Measurements from ENCODE around the gene TRMO.
A peak's percentile ranks its signal among the peaks of the same experiment; 100 is the strongest.
"Not testable (repeated sequence)": the region's sequence is repeated elsewhere in the genome, so short reads cannot be mapped to it uniquely, and the experiment has no call there.

TRMO gene, protein sequence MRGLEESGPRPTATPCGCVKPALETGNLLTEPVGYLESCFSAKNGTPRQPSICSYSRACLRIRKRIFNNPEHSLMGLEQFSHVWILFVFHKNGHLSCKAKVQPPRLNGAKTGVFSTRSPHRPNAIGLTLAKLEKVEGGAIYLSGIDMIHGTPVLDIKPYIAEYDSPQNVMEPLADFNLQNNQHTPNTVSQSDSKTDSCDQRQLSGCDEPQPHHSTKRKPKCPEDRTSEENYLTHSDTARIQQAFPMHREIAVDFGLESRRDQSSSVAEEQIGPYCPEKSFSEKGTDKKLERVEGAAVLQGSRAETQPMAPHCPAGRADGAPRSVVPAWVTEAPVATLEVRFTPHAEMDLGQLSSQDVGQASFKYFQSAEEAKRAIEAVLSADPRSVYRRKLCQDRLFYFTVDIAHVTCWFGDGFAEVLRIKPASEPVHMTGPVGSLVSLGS

DNA sequence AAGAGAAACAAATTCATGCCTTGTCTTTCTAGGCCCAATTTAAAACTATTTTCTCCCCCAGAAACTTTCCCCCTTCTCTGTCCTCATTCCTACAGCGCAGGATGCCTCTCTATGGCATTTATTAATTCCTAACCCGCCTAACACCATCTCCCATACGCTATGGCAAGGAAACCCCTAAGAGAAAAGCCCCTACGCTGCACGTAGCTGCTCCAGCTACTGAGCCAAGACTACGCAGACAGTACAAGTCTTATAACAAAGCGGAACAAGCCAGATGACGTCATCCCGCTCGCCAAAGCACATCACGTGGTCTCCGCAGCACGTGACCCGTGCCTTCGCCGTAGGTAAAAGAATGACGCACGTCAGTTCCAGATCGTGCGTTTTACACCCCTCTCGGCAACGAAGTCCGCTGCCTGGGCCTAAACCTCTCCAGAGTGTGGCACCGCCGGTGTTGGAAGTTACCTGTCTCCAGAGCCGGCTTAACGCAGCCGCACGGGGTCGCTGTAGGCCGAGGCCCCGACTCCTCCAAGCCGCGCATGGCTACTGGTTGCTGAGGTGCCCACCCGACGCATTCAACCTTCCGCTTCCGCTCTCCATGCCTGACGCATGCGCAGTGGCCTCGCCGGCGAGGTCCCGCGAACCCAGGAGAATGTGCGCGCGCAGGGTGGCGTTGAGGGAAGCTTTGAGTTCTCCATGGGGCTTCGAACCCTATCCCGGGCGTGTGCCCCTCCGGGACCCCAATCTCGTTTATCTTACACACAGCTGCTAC lies at the start of gene TRMO:
TRMO (minus strand) TSS at position 542 of the 766 bp plus-strand sequence; CDS start at position 535, 7 bp downstream.
- in situ Hi-C loops (cut with HindIII; ENCODE audit: low pct_ligation_motif_present, low pct_unique_long_range_greater_than_20kb, low sequenced_read_pairs), result no loop called here
- peak; percentile 94 for DNase-seq

DNA sequence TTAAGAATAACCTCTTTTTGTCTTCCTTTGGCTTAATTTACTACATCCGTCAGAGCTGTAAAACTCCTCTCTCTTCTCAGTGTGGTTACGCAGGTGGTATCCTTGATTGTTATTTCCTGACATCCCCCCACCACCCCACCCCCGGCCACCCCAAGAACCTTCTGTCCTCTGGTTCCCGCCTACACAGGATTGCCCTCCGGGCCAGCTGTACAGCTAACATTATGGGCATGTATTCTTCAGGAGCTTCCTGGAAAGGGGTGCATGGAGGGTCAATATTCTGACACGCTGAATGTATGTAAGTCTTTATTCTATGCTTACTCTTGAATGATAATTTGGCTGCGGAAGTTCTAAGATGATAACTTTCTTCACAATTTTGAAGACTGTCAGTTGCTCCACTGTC lies 47.9 kb upstream of the TRMO start:
- no peak for DNase-seq

DNA sequence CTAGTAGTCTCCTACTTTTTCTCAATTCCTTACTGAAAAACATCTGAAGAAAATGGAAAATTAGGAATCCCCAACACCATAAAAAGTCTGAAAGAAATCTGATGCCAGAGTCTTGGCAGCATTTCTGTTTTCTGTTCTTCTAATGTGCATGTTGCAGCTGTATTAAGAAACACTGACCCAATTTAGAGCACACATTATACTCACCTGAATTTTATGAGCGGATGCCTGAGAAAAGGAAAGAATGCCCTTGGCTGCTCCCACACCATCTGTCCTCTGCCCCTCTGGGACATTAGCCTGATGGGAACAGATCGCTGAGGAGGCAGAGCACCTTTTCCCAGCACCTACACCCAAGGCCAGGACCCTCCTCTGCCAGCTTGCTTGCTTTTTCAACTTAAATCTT lies 46.7 kb upstream of the TRMO start:
- in situ Hi-C loops (cut with HindIII; ENCODE audit: low pct_ligation_motif_present, low pct_unique_long_range_greater_than_20kb, low sequenced_read_pairs), result no loop called here
- DNase-seq, result no peak

More for the DNA sequence above, 47.9 kb upstream of the TRMO start:
- in situ Hi-C loops (cut with HindIII; ENCODE audit: low pct_ligation_motif_present, low pct_unique_long_range_greater_than_20kb, low sequenced_read_pairs), result no loop called here

DNA sequence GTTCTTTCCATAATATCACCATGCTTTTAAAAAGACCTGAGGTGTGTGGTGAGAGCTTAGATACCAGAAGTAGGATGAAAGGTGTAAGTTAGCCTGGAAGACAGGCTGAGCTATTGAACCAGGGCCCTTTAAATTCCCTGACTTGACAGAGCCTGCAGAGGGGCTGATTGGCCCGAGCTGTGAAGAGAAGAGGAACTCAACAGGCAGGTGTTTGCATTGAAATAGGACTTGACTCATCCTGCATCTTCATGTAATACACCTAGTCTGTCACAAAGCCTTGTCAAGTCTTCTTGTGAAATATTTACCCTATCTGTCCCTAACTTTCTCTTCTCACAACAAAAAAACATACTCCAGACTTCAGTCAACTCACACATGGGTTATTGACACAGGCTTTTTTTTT lies 44.2 kb upstream of the TRMO start:
- no peak for DNase-seq
- in situ Hi-C loops (cut with HindIII; ENCODE audit: low pct_ligation_motif_present, low pct_unique_long_range_greater_than_20kb, low sequenced_read_pairs), result no loop called here

DNA sequence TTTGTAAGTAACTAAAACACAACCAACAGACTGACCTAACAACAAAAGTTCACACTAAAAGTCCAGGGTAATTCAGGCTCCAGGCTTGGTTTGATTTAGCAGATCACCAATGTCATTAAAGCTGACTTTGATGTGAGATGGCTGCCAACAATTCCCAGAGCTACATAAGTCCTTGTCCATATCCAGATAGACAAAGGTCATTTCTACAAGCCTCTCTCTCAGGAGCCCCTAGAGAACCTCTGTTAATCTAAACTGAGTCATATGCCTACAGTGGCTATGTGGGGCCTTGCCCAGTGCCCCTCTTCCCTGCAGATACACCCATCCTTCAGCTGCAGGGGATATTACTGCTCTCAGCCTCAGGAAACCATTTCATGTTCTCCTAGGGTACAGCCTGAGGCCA lies 42.6 kb upstream of the TRMO start:
- in situ Hi-C loops (cut with HindIII; ENCODE audit: low pct_ligation_motif_present, low pct_unique_long_range_greater_than_20kb, low sequenced_read_pairs), result no loop called here
- no peak for DNase-seq

DNA sequence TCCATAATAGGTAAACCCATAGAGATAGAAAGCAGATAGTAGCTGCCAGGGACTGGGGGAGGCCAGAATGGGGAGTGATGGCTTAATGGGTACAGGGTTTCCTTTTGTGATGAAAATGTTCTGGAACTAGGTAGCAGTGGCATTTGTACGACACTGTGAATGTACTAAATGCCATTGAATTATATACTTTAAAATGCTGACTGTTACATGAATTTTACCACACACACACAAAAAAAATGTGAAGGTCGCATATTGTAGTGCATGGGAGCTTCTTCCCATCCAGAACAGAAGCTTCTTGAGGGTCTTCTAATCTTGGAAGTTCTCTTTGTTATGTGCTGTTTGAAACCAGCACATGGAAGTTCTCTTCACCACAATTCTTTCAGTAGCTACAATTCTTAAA lies 40.9 kb upstream of the TRMO start:
- DNase-seq, result no peak
- in situ Hi-C loops (cut with HindIII; ENCODE audit: low pct_ligation_motif_present, low pct_unique_long_range_greater_than_20kb, low sequenced_read_pairs), result no loop called here

DNA sequence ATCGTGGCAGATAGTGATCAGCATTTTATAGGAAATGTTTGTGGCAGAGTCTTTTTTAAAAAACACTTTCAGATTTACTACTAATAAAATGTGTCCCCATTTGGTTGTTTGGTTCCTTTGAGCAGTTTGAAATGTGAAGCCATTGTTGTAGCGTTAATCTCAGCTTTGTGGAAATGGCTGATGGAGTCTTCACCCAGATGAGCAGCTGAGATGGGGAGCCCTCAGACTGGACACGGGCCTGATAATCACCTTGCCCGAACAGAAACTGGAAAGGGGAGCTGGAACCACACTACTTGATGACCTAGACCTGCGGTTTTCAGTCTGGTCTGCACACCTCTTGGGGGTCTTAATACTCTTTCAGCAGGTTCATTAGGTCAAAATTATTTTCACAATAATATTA lies 40.3 kb upstream of the TRMO start:
- in situ Hi-C loops (cut with HindIII; ENCODE audit: low pct_ligation_motif_present, low pct_unique_long_range_greater_than_20kb, low sequenced_read_pairs), result no loop called here

DNA sequence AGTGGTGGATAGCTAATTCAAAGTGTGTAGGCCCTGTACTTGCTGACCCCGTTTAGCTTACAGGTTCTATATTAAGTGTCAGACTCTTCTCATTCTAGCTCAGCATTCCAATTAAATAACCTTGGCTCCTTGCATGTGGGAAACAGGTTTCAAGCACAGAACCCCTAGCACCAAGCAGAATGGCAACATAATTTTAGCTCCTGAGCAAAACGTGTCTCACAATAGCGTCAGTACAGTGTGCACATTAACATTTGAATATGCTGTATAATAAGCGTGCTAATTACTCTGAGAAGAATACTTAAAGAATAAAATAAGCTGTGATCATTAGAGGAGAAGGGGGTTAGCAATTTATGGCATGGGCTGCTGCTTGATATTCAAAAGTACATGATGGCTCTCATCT lies 39.8 kb upstream of the TRMO start:
- no peak for DNase-seq
- in situ Hi-C loops (cut with HindIII; ENCODE audit: low pct_ligation_motif_present, low pct_unique_long_range_greater_than_20kb, low sequenced_read_pairs), result no loop called here

More for the DNA sequence above, 40.3 kb upstream of the TRMO start:
- DNase-seq, result no peak

DNA sequence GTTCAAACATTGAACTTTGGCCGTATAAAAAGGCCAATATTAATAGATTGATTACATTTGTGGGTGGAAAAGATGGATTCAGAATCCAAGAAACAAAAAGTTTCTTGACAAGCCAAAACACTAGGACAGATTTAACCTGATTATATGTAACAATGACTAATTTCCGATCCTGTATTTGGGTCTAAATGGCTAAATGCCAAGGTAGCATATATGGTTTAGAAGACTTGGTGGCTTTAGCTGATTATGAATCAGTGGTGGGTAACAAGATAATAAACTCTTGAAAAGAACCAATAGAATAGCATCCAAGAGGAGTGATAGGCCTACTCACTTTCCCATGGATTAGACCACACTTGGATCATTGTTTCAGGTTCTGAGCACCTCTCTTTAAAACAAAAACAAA lies 39.1 kb upstream of the TRMO start:
- in situ Hi-C loops (cut with HindIII; ENCODE audit: low pct_ligation_motif_present, low pct_unique_long_range_greater_than_20kb, low sequenced_read_pairs), result no loop called here
- DNase-seq, result no peak

DNA sequence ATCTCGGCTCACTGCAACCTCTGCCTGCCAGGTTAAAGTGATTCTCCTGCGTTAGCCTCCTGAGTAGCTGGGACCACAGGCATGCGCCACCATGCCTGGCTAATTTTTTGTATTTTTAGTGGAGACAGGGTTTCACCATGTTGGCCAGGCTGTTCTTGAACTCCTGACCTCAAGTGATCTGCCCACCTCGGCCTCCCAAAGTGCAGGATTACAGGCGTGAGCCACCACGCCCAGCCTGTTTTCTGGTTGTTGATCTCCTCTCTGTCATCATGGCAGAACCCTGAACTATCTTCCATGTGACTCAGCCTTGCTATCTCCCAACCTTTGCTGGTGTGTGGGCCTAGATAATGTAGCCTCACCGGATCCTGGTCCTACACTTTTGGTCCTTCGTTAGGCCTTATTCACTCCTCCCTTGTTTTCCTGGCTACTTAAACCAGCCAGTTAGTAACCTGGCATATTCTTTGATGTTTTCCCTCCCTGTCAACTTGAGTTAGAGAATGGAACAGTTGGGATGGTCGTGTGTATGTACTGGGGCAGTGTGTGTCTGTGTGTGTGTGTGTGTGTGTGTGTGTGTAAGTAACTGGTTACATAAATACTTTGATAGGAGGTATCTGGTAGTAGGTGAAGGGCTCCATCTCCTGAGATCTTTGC lies 38.5 kb upstream of the TRMO start:
- DNase-seq; in situ Hi-C loops (cut with HindIII; ENCODE audit: low pct_ligation_motif_present, low pct_unique_long_range_greater_than_20kb, low sequenced_read_pairs): not testable (repeated sequence)

DNA sequence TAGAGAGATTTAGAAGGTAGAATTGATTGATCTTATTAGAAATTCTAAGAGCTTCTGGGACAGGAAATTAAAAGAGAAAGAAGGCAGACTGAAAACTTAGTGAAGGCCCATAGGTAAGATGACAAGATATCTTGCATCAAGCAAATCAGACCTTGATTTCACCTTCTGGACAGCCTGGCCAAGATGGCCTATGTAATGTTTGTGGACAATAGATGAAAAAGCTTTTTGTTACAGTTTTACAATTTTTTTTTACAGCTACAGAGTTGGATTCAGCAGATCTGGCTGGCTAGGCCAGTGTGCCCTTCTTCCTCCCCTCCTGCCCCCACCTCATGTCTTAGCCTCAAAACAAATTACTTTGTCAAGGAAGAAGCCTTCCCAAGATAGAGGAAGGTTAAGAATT lies 37.3 kb upstream of the TRMO start:
- in situ Hi-C loops (cut with HindIII; ENCODE audit: low pct_ligation_motif_present, low pct_unique_long_range_greater_than_20kb, low sequenced_read_pairs), result no loop called here
- DNase-seq, result no peak

DNA sequence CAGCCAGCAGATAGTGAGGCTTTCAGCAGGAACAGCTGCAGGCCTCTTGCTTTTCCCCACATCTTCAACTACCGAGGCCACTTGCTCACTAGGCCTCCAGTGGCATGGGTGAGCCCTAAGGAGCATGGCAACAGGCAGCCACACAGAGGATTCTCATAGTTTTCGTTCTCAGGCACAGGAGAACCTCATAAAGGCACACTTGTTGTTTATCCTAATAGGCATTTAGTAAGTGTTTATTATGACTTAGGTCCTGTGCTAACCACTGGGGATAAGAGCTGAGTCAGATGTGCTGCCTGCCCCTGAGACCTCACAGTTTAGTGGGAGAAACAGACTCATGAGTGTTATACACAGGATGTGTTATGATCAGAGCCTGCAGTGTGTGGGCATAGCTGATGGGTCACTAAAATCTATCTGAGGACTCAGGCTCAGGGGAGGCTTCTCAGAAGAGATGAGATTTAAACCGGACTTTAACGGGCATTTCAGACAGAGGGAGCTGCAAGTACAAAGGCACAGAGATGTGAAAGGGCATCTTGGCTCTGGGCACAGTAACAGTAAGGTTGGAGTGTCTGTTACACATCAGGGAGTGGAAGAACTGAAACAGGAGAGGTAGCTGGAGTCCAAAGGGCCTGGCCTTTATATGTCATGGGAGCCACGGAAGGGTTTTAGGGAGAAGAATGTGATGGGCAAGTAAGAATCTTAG lies 36.7 kb upstream of the TRMO start:
- in situ Hi-C loops (cut with HindIII; ENCODE audit: low pct_ligation_motif_present, low pct_unique_long_range_greater_than_20kb, low sequenced_read_pairs), result no loop called here
- no peak for DNase-seq

DNA sequence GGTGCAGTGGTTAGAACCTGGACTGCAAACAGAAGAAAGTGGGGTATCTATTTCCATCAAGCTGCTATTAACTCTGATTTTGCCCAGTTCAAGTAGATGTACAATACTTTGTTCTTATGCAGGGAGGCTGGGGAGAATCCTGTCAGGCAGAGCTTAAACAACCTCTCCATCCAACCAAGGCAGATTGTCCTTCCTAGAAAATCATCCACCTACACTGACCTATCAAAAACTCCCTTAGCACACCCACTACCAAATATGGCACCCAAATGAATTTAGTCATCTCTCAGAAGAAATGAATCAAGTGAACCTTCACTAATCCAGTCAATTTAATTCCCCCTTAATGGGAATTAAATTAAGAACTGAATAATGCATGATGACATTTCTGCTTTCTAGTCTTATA lies 34.0 kb upstream of the TRMO start:
- in situ Hi-C loops (cut with HindIII; ENCODE audit: low pct_ligation_motif_present, low pct_unique_long_range_greater_than_20kb, low sequenced_read_pairs), result no loop called here
- DNase-seq, result no peak

DNA sequence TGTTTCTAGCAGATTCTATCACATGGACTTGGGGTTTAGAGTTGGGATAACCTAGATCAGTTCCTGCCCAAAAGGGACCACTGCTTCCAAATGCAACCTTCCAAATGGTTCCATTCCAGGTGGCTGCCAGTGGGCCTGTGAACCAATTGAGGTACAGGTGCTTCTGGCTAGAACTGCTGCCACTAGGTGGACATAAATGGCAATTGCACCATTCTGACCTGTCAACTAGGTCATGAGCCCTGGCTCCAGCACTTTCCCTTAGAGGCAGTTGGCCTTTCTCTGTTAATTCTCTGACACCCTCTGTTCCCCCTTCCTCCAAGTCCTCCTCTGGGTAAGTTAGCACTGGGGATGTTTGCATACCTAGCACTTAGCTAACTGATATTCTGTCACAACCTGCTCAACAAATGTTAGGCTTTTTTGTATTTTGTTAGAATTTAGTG lies 32.3 kb upstream of the TRMO start:
- peak; percentile 52 for DNase-seq
- in situ Hi-C loops (cut with HindIII; ENCODE audit: low pct_ligation_motif_present, low pct_unique_long_range_greater_than_20kb, low sequenced_read_pairs), result no loop called here

DNA sequence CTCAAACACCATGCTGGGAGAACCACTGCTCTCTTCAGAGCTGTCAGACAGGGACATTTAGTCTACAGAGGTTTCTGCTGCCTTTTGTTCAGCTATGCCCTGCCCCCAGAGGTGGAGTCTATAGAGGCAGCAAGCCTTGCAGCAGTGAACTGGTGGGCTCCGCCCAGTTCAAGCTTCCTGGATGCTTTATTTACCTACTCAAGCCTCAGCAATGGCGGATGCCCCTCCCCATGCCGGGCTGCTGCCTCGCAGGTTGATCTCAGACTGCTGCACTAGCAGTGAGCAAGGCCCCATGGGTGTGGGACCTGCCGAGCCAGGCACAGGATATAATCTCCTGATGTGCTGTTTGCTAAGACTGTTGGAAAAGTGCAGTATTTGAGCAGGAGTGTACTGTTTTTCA lies 28.6 kb upstream of the TRMO start:
- DNase-seq; in situ Hi-C loops (cut with HindIII; ENCODE audit: low pct_ligation_motif_present, low pct_unique_long_range_greater_than_20kb, low sequenced_read_pairs): not testable (repeated sequence)

DNA sequence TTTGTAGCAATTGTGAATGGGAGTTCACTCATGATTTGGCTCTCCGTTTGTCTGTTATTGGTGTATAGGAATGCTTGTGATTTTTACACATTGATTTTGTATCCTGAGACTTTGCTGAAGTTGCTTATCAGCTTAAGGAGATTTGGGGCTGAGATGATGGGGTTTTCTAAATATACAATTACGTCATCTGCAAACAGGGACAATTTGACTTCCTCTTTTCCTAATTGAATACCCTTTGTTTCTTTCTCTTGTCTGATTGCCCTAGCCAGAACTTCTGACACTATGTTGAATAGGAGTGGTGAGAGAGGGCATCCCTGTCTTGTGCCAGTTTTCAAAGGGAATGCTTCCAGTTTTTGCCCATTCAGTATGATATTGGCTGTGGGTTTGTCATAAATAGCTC lies 24.8 kb upstream of the TRMO start:
- in situ Hi-C loops (cut with HindIII; ENCODE audit: low pct_ligation_motif_present, low pct_unique_long_range_greater_than_20kb, low sequenced_read_pairs); DNase-seq: not testable (repeated sequence)

DNA sequence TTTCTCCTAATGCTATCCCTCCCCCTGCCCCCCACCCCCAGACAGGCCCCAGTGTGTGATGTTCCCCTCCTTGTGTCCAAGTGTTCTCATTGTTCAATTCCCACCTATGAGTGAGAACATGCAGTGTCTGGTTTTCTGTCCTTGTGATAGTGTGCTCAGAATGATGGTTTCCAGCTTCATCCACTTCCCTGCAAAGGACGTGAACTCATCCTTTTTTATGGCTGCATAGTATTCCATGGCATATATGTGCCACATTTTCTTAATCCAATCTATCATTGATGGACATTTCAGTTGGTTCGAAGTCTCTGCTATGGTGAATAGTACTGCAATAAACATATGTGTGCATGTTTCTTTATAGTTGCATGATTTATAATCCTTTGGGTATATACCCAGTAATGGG lies 23.2 kb upstream of the TRMO start:
- in situ Hi-C loops (cut with HindIII; ENCODE audit: low pct_ligation_motif_present, low pct_unique_long_range_greater_than_20kb, low sequenced_read_pairs); DNase-seq: not testable (repeated sequence)

DNA sequence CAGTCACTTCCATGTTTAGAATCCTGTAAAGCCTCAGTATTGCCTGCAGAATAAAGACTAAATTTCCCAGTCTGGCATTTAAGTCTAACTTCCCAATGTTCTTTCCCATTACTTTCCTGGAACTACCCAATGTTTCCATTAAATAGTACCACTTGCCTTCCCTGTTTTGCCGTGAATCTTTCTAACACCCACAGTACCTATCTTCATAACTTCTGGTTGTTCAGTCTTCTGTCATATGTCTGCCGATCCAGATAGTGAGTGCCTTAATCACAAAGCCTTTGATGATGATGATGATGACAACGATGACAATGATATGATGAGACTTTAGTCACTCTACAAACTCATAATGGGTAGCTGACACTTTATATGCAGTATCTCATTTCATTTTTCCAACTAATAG lies 22.3 kb upstream of the TRMO start:
- in situ Hi-C loops (cut with HindIII; ENCODE audit: low pct_ligation_motif_present, low pct_unique_long_range_greater_than_20kb, low sequenced_read_pairs), result no loop called here
- DNase-seq, result no peak

All from ACHN (cell line).